H1 (cell line): Measurements from ENCODE around the gene VASP. TPM values are rescaled to one million over a fixed set of nuclear protein-coding genes. Genes with fewer than 3 reads are reported as not detected.

Source experiments
- CTCF ChIA-PET: fragments of 300-600 bp; sonication (Branson Sonifier 250); formaldehyde crosslinking; loops from one replicate; lab custom pipeline; 2021; ENCODE audit not compliant: partially characterized antibody; lab: Charles Lee
- POLR2A ChIA-PET: fragments of 300-600 bp; sonication (Branson Sonifier 250); formaldehyde crosslinking; loops from one replicate; lab custom pipeline; 2021; ENCODE audit warnings: inconsistent platforms; ENCODE audit not compliant: partially characterized antibody; lab: Charles Lee
- DNase-seq, 2 experiments: peaks; one replicate each; pipeline versions ENCODE4 v3.0.0 to v3.0.0-alpha.2; 2010 to 2022; ENCODE audit warnings: low spot score in 2 of 2, low read depth in 1 of 2, mixed read lengths in 1 of 2
- FAIRE-seq: peaks from 2 replicates; lab custom pipeline; 2011; peaks lifted over from hg19 to GRCh38; lab: Jason Lieb, UNC
- H2AFZ ChIP-seq: 2 replicates; pipeline ENCODE4 v1.8.1; 2012; ENCODE audit warnings: low read length, inconsistent platforms
- H2AK5ac ChIP-seq: 2 replicates; pipeline ENCODE4 v1.6.1; 2013; ENCODE audit warnings: low read depth, low read length
- H2BK120ac ChIP-seq: replicated peaks from 2 replicates; pipeline ENCODE3; 2013; ENCODE audit warnings: low read depth, low read length, inconsistent platforms
- H2BK12ac ChIP-seq: 2 replicates; pipeline ENCODE4 v1.6.1; 2013; ENCODE audit warnings: low read depth, low read length
- H2BK15ac ChIP-seq: 2 replicates; pipeline ENCODE4 v1.6.1; 2013; ENCODE audit warnings: low read length
- H2BK20ac ChIP-seq: 2 replicates; pipeline ENCODE4 v1.6.1; 2013; ENCODE audit warnings: low read length
- H2BK5ac ChIP-seq: 2 replicates; pipeline ENCODE4 v1.6.1; 2013; ENCODE audit warnings: low read depth, low read length
- H3K14ac ChIP-seq: 2 replicates; pipeline ENCODE4 v1.6.1; 2013; ENCODE audit warnings: inconsistent platforms; ENCODE audit not compliant: insufficient read length
- H3K18ac ChIP-seq: 2 replicates; pipeline ENCODE4 v1.6.1; 2013; ENCODE audit warnings: low read length; ENCODE audit errors: extremely low read depth
- H3K23ac ChIP-seq: 2 replicates; pipeline ENCODE4 v1.6.1; 2013; ENCODE audit warnings: inconsistent platforms; ENCODE audit not compliant: insufficient read length
- H3K23me2 ChIP-seq: 2 replicates; pipeline ENCODE4 v1.6.1; 2013; ENCODE audit warnings: low read depth, low read length
- H3K27ac ChIP-seq: 2 replicates; pipeline ENCODE4 v1.6.1; 2011; ENCODE audit warnings: low read depth, low read length, inconsistent platforms
- H3K27me3 ChIP-seq, 4 experiments: replicated peaks in 1 of 4; 1 replicate in 1 of 4; 2 replicates in 3 of 4; pipeline versions ENCODE4 v1.6.1 to v1.8.1; 2011 to 2013; ENCODE audit warnings: low read length in 3 of 4, mild to moderate bottlenecking in 3 of 4, inconsistent platforms in 2 of 4, mixed read lengths in 2 of 4, moderate library complexity in 1 of 4; ENCODE audit not compliant: control insufficient read depth in 3 of 4, insufficient read depth in 3 of 4; ENCODE audit errors: extremely low read depth in 1 of 4
- H3K36me3 ChIP-seq, 4 experiments: 2 replicates each; pipeline versions ENCODE4 v1.6.1 to v1.8.1; 2011 to 2013; ENCODE audit warnings: mild to moderate bottlenecking in 4 of 4, low read length in 3 of 4, moderate library complexity in 2 of 4, control low read depth in 1 of 4, inconsistent platforms in 1 of 4; ENCODE audit not compliant: insufficient read depth in 4 of 4, control insufficient read depth in 2 of 4
- H3K4ac ChIP-seq: replicated peaks from 2 replicates; pipeline ENCODE3; 2013; ENCODE audit warnings: low read length, low read depth, mixed read lengths, inconsistent platforms; ENCODE audit not compliant: insufficient read length
- H3K4me1 ChIP-seq, 4 experiments: replicated peaks in 1 of 4; 1 replicate in 1 of 4; 2 replicates in 3 of 4; pipeline versions ENCODE4 v1.6.1 to v1.8.1; 2011 to 2013; ENCODE audit warnings: low read length in 3 of 4, inconsistent platforms in 2 of 4, mixed read lengths in 1 of 4; ENCODE audit not compliant: insufficient read depth in 4 of 4, control insufficient read depth in 3 of 4
- H3K4me2 ChIP-seq, 2 experiments: 2 replicates each; pipeline versions ENCODE4 v1.6.1 to v1.8.1; 2011 to 2013; ENCODE audit warnings: low read depth in 2 of 2, low read length in 2 of 2, control low read depth in 1 of 2, inconsistent platforms in 1 of 2, mild to moderate bottlenecking in 1 of 2; ENCODE audit not compliant: insufficient read depth in 1 of 2
- H3K4me3 ChIP-seq, 4 experiments: fragments of 200-600, 300-600 bp in 1 of 4; sonication (generic), shearing (Covaris generic), sonication (Bioruptor Twin) in 1 of 4; 2 replicates each; pipeline versions ENCODE4 v1.5.1 to v1.8.1; 2011 to 2016; ENCODE audit warnings: low read length in 4 of 4, low read depth in 3 of 4, control low read depth in 2 of 4, inconsistent platforms in 2 of 4, mild to moderate bottlenecking in 2 of 4, mixed read lengths in 1 of 4, moderate library complexity in 1 of 4; ENCODE audit not compliant: insufficient read depth in 2 of 4; ENCODE audit errors: extremely low read depth in 1 of 4
- H3K56ac ChIP-seq: replicated peaks from 2 replicates; pipeline ENCODE3; 2013; ENCODE audit warnings: low read depth, mild to moderate bottlenecking, mixed read lengths, low read length, inconsistent platforms; ENCODE audit not compliant: insufficient read length
- H3K79me1 ChIP-seq: 2 replicates; pipeline ENCODE4 v1.6.1; 2013; ENCODE audit warnings: low read depth, low read length, control low read depth
- H3K79me2 ChIP-seq, 2 experiments: 2 replicates each; pipeline versions ENCODE4 v1.6.1 to v1.8.1; 2012 to 2013; ENCODE audit warnings: low read length in 2 of 2, mild to moderate bottlenecking in 2 of 2, inconsistent platforms in 1 of 2; ENCODE audit not compliant: insufficient read depth in 2 of 2, control insufficient read depth in 1 of 2
- H3K9ac ChIP-seq, 4 experiments: replicated peaks in 1 of 4; 1 replicate in 1 of 4; 2 replicates in 3 of 4; pipeline versions ENCODE4 v1.6.1 to v1.8.1; 2011 to 2013; ENCODE audit warnings: low read depth in 3 of 4, low read length in 3 of 4, control low read depth in 2 of 4, mild to moderate bottlenecking in 2 of 4, moderate library complexity in 2 of 4, inconsistent platforms in 1 of 4; ENCODE audit errors: extremely low read depth in 1 of 4
- H3K9me3 ChIP-seq, 2 experiments: 2 replicates each; pipeline versions ENCODE4 v1.6.1 to v1.8.1; 2012 to 2013; ENCODE audit warnings: mild to moderate bottlenecking in 2 of 2, moderate library complexity in 2 of 2, control low read depth in 1 of 2, inconsistent platforms in 1 of 2, low read depth in 1 of 2, low read length in 1 of 2, mixed read lengths in 1 of 2; ENCODE audit not compliant: insufficient read depth in 2 of 2
- H4K20me1 ChIP-seq, 2 experiments: replicated peaks in 1 of 2; 2 replicates each; pipeline versions ENCODE3 to v1.8.1; 2011 to 2013; ENCODE audit warnings: inconsistent platforms in 2 of 2, low read length in 2 of 2, mild to moderate bottlenecking in 1 of 2; ENCODE audit not compliant: insufficient read depth in 2 of 2, control insufficient read depth in 1 of 2
- H4K5ac ChIP-seq: 2 replicates; pipeline ENCODE4 v1.6.1; 2013; ENCODE audit warnings: low read length, low read depth, mixed read lengths, inconsistent platforms; ENCODE audit not compliant: insufficient read length
- H4K8ac ChIP-seq: 2 replicates; pipeline ENCODE4 v1.8.0; 2013; ENCODE audit warnings: mild to moderate bottlenecking, moderate library complexity, low read length, inconsistent platforms; ENCODE audit not compliant: insufficient read depth; ENCODE audit errors: extremely low read depth
- H4K91ac ChIP-seq: replicated peaks from 2 replicates; pipeline ENCODE3; 2013; ENCODE audit warnings: low read length, mixed read lengths, inconsistent platforms; ENCODE audit not compliant: insufficient read length
- CBX8 ChIP-seq: fragments of 300-800, 300-1000 bp; sonication (generic); IDR thresholded peaks from 2 replicates; pipeline ENCODE4 v1.7.1; 2016; ENCODE audit warnings: low read depth, low read length, borderline replicate concordance
- CHD2 ChIP-seq: IDR thresholded peaks from 2 replicates; pipeline ENCODE4 v1.6.1; 2012; ENCODE audit warnings: low read length, improper control_type of control experiment
- EP300 ChIP-seq, 2 experiments: IDR thresholded peaks; 1 replicate in 1 of 2; 2 replicates in 1 of 2; pipeline ENCODE4 v1.6.1; 2011 to 2012; ENCODE audit warnings: low read depth in 2 of 2, low read length in 2 of 2, mild to moderate bottlenecking in 2 of 2, borderline replicate concordance in 1 of 2, inconsistent platforms in 1 of 2, moderate library complexity in 1 of 2
- JUND ChIP-seq: IDR thresholded peaks from 2 replicates; pipeline ENCODE4 v1.6.1; 2011; ENCODE audit warnings: mild to moderate bottlenecking, improper control_type of control experiment, low read length
- KDM4A ChIP-seq: IDR thresholded peaks from one replicate; pipeline ENCODE4 v1.7.1; 2012; ENCODE audit warnings: low read depth, mild to moderate bottlenecking, moderate library complexity, low read length, inconsistent platforms; ENCODE audit not compliant: severe bottlenecking
- SAP30 ChIP-seq: fragments of 300-600 bp; sonication (generic); IDR thresholded peaks from 2 replicates; pipeline ENCODE4 v1.7.1; 2012; ENCODE audit warnings: low read length, moderate library complexity, mild to moderate bottlenecking, inconsistent platforms; ENCODE audit not compliant: insufficient read depth, insufficient replicate concordance
- SIRT6 ChIP-seq: IDR thresholded peaks from one replicate; pipeline ENCODE4 v1.7.1; 2012; ENCODE audit warnings: low read length, inconsistent platforms
- SP1 ChIP-seq: IDR thresholded peaks from 2 replicates; pipeline ENCODE4 v1.6.1; 2011; ENCODE audit warnings: low read depth, low read length
- SP4 ChIP-seq: IDR thresholded peaks from 2 replicates; pipeline ENCODE4 v1.6.1; 2012; ENCODE audit warnings: low read length, inconsistent platforms
- TCF12 ChIP-seq: IDR thresholded peaks from 2 replicates; pipeline ENCODE4 v1.6.1; 2011; ENCODE audit warnings: low read depth, mild to moderate bottlenecking, low read length
- WGBS, 2 experiments: shearing (Covaris generic) in 1 of 2; methylation state at CpG; one replicate each; pipeline versions ENCODE4 v1.1.6 to v1.1.7; 2013 to 2015; ENCODE audit warnings: low lambda C conversion rate in 2 of 2, mixed read lengths in 2 of 2, inconsistent platforms in 1 of 2, low coverage in 1 of 2, missing lambda C conversion rate in 1 of 2; ENCODE audit not compliant: insufficient replicate concordance in 2 of 2, insufficient coverage in 1 of 2, insufficient read length in 1 of 2; ENCODE audit errors: extremely low coverage in 1 of 2, missing lambda C conversion rate in 1 of 2; 5-methylcytosine and 5-hydroxymethylcytosine counted together
- polyA plus RNA-seq, 7 experiments: library from polyadenylated mRNA; depleted of rRNA in 3 of 7; stranded (reverse) in 5 of 7; unstranded in 2 of 7; fragments of >200 nt in 5 of 7; fragments of 200-250 nt in 2 of 7; gene quantifications; 1 replicate in 5 of 7; 2 replicates in 1 of 7; 4 replicates in 1 of 7; pipeline versions ENCODE4 v1.2.1 to v1.2.3, GENCODE V29; 2011 to 2013; ENCODE audit warnings: missing spikeins in 2 of 7, mixed read lengths in 2 of 7
- total RNA-seq: library from RNA; stranded (reverse); fragmentation: NEBNext Ultra II Directional; extraction: Animal tissue kit (Norgen Biotek cat#: 25700); gene quantifications from 2 replicates; pipeline ENCODE4 v1.2.1, GENCODE V29; 2021

VASP gene
- total and polyA plus RNA-seq, 2 of the 8 experiments (the other 6 are each of a cell fraction or from before 2014, with no cell fraction given): 89.7 to 135 TPM

DNA sequence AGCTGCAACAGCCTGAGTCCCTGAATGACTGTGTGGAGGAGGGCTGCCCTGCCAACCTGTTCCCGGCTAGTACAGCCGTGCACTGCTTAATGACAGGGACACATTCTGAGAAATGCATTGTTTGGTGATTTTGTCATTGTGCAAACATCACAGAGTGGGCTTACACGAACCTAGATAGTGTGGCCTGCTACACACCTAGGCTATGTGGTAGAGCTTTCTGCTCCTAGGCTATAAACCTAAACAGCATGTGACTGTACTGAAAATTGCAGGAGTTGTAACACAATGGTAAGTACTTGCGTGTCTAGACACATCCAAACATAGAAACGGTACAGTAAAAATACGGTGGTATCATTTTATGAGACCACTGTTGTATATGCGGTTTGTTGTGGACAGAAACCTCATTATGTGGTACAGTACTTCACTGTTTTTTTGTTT lies 35.0 kb downstream of the VASP start:
- Histone ChIP-seq H2BK12ac (0 out of 2 replicates have a peak overlapping the region, but pooled peaks have one; percentile 39), H3K4me1 (no peaks in the 10 kb centered on the region), H3K9me3 (no peaks in the 10 kb centered on the region), H2BK5ac (no peak overlapping the region), H4K20me1 (no peaks in the 10 kb centered on the region), H2AFZ (no peak overlapping the region), H4K91ac (no peak overlapping the region), H3K27ac (no peak overlapping the region), H3K14ac (no peak overlapping the region), H4K8ac (no peak overlapping the region; the same call in 1 of the 2 replicates), H4K5ac (no peak overlapping the region), H3K23me2 (no peaks in the 10 kb centered on the region), H3K36me3 (no peaks in the 10 kb centered on the region), H3K4me2 (no peak overlapping the region), H3K9ac (no peak overlapping the region), H3K56ac (no peak overlapping the region), H3K4ac (no peak overlapping the region), H2AK5ac (no peak overlapping the region), H3K79me1 (no peaks in the 10 kb centered on the region), H3K79me2 (no peaks in the 10 kb centered on the region), H3K18ac (no peak overlapping the region), H2BK15ac (no peak overlapping the region), H2BK120ac (no peak overlapping the region), H3K23ac (no peak overlapping the region), H2BK20ac (0 out of 2 replicates have a peak overlapping the region, but pooled peaks have one; percentile 72), H3K27me3 (no peaks in the 10 kb centered on the region), H3K4me3 (no peak overlapping the region)
- DNase-seq (no peak), FAIRE-seq (no peak)
- TF ChIP-seq SP4 (no peak), JUND (no peak), SP1 (no peak), KDM4A (no peak), SIRT6 (no peak), TCF12 (no peak), SAP30 (no peak), CHD2 (no peak), EP300 (IDR thresholded peaks at IDR 0.05; ENCODE audit: borderline replicate concordance in 1 of 2, low read depth in 2 of 2, low read length in 2 of 2) (no peak), CBX8 (no peak)
- POLR2A ChIA-PET: interaction anchor here (3.2 kb wide), 1 partner anchor 14 kb away, joined by 16 read pairs; no protein-coding TSS in a partner anchor
- WGBS, 2 experiments: 89% methylated on average over 7 of the region's 7 CpGs; no CpG with 5 or more reads in 1 of the 2 experiments
- CTCF ChIA-PET: interaction anchor here (1.2 to 2.0 kb wide), 4 partner anchors 13 to 57 kb away, joined by 4 to 5 read pairs (median 4); no protein-coding TSS in a partner anchor
